HepG2 (cell line): ENCODE results near the gene RAB11FIP5. TPM values are rescaled to one million over a fixed set of nuclear protein-coding genes. Genes with fewer than 3 reads are reported as not detected.

Source experiments
- CBX5 ChIP-seq: sonication (generic); formaldehyde crosslinking; IDR thresholded peaks from 2 replicates; pipeline ENCODE4 v1.4.0; 2020; ENCODE audit warnings: missing genetic modification reagents, borderline replicate concordance
- RBM22 ChIP-seq: fragments of 200-400 bp; formaldehyde crosslinking; optimal IDR thresholded peaks from 2 replicates; pipeline ENCODE3; 2017; ENCODE audit warnings: mild to moderate bottlenecking, low read length, moderate library complexity
- SALL2 ChIP-seq: sonication (generic); formaldehyde crosslinking; IDR thresholded peaks from 2 replicates; pipeline ENCODE4 v1.8.1; 2023; ENCODE audit warnings: mild to moderate bottlenecking, missing genetic modification reagents, inconsistent platforms
- YY1 ChIP-seq: IDR thresholded peaks from 2 replicates; pipeline ENCODE4 v1.6.1; 2011; ENCODE audit warnings: low read length, low read depth, moderate library complexity, mild to moderate bottlenecking; ENCODE audit not compliant: insufficient read depth, insufficient replicate concordance
- ZFP36L2 ChIP-seq: sonication (generic); formaldehyde crosslinking; IDR thresholded peaks from 2 replicates; pipeline ENCODE4 v1.4.0; 2020; ENCODE audit warnings: missing genetic modification reagents
- ZNF468 ChIP-seq: sonication (generic); formaldehyde crosslinking; IDR thresholded peaks from 2 replicates; pipeline ENCODE4 v1.8.0; 2022; ENCODE audit warnings: mild to moderate bottlenecking, moderate library complexity, missing genetic modification reagents
- ZNF749 ChIP-seq: sonication (generic); formaldehyde crosslinking; IDR thresholded peaks from 2 replicates; pipeline ENCODE4 v1.8.0; 2022; ENCODE audit warnings: mild to moderate bottlenecking, missing genetic modification reagents, moderate library complexity, borderline replicate concordance
- ZNF766 ChIP-seq: sonication (generic); formaldehyde crosslinking; IDR thresholded peaks from 2 replicates; pipeline ENCODE4 v1.5.0; 2020; ENCODE audit warnings: missing genetic modification reagents, borderline replicate concordance
- polyA plus RNA-seq, 8 experiments: library from polyadenylated mRNA; depleted of rRNA in 3 of 8; stranded (reverse) in 7 of 8; unstranded in 1 of 8; fragments of >200 nt; fragmentation: Illumina TruSeq in 4 of 8; extraction: Trizol in 4 of 8; gene quantifications; 2 replicates each; pipeline versions ENCODE4 v1.2.1 to v1.2.3, GENCODE V29; 2011 to 2016; ENCODE audit warnings: low read depth in 4 of 8, missing spikeins in 1 of 8, mixed read lengths in 1 of 8; ENCODE audit not compliant: insufficient read depth in 1 of 8
- total RNA-seq, 5 experiments: library from RNA; depleted of rRNA; stranded (reverse); fragments of >200 nt; fragmentation: Illumina TruSeq; extraction: Trizol; gene quantifications; 2 replicates each; pipeline ENCODE4 v1.2.3, GENCODE V29; 2016; ENCODE audit warnings: low read depth in 1 of 5
- TF ChIP-seq, protein P1 (sequence below): sonication (generic); formaldehyde crosslinking; IDR thresholded peaks from 2 replicates; pipeline ENCODE4 v1.5.0; 2020; ENCODE audit warnings: mild to moderate bottlenecking, missing genetic modification reagents
- TF ChIP-seq, protein P2 (sequence below): sonication (generic); formaldehyde crosslinking; IDR thresholded peaks from 2 replicates; pipeline ENCODE4 v1.4.0; 2020; ENCODE audit warnings: low read depth, missing genetic modification reagents
- TF ChIP-seq, protein P3 (sequence below), 2 experiments: sonication (generic) in 1 of 2; formaldehyde crosslinking in 1 of 2; IDR thresholded peaks; 2 replicates each; pipeline versions ENCODE4 v1.4.0 to v1.6.1; 2018 to 2020; ENCODE audit warnings: missing genetic modification reagents in 2 of 2, borderline replicate concordance in 1 of 2, low read depth in 1 of 2, mild to moderate bottlenecking in 1 of 2, missing biosample characterization in 1 of 2
- TF ChIP-seq, protein P4 (sequence below): sonication (generic); formaldehyde crosslinking; IDR thresholded peaks from 2 replicates; pipeline ENCODE4 v1.4.0; 2020; ENCODE audit warnings: mild to moderate bottlenecking, missing genetic modification reagents, borderline replicate concordance
- TF ChIP-seq, protein P5 (sequence below): sonication (generic); formaldehyde crosslinking; IDR thresholded peaks from 2 replicates; pipeline ENCODE4 v1.4.0; 2020; ENCODE audit warnings: missing genetic modification reagents

The RAB11FIP5 gene
- total and polyA plus RNA-seq, 2 of the 13 experiments (the other 11 are each of a cell fraction or from before 2014, with no cell fraction given): 9.4 to 22.9 TPM

DNA sequence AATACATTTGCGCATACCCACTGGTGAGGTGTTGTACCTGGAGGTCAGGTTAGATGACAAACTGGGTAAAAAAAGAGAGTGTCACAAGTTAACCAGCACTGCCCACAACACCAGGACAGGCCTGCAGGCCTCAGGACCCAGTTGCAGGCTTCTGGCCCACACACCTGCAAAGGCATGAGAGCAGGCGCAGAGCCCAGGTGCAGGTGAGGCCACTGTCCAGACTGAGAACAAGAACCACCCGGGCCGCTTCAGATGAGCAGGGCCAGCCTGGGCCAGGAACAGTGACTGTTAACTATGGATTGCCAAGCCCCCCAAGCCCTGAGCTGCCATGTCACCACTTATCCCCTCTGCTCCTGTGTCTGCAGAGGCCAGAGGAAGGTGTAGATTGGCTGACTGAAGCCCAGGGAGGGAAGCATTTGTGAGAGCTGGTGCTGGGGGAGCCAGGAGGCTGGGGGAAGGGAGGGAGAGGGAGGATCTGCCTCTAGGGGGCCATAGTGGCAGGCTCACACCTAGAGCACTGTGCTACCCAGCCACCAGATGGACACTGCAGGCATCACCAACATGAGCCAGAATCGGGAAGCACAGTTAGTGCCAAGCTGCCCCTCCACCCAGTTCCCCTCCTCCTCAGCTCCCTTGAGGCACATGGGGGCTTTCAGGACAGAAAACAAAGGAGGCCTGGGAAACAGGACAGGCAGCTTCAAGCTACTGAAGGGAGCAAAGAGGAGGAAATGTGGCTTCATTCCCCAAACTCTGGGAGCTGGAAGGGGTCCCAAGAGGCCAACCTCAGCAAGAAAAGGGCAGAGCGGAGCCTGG, 76.6 kb downstream of the RAB11FIP5 start (continued):
- TF ChIP-seq, protein P1, sequence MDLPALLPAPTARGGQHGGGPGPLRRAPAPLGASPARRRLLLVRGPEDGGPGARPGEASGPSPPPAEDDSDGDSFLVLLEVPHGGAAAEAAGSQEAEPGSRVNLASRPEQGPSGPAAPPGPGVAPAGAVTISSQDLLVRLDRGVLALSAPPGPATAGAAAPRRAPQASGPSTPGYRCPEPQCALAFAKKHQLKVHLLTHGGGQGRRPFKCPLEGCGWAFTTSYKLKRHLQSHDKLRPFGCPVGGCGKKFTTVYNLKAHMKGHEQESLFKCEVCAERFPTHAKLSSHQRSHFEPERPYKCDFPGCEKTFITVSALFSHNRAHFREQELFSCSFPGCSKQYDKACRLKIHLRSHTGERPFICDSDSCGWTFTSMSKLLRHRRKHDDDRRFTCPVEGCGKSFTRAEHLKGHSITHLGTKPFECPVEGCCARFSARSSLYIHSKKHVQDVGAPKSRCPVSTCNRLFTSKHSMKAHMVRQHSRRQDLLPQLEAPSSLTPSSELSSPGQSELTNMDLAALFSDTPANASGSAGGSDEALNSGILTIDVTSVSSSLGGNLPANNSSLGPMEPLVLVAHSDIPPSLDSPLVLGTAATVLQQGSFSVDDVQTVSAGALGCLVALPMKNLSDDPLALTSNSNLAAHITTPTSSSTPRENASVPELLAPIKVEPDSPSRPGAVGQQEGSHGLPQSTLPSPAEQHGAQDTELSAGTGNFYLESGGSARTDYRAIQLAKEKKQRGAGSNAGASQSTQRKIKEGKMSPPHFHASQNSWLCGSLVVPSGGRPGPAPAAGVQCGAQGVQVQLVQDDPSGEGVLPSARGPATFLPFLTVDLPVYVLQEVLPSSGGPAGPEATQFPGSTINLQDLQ (CRISPR knock-in tag): no peak
- TF ChIP-seq, protein P2, sequence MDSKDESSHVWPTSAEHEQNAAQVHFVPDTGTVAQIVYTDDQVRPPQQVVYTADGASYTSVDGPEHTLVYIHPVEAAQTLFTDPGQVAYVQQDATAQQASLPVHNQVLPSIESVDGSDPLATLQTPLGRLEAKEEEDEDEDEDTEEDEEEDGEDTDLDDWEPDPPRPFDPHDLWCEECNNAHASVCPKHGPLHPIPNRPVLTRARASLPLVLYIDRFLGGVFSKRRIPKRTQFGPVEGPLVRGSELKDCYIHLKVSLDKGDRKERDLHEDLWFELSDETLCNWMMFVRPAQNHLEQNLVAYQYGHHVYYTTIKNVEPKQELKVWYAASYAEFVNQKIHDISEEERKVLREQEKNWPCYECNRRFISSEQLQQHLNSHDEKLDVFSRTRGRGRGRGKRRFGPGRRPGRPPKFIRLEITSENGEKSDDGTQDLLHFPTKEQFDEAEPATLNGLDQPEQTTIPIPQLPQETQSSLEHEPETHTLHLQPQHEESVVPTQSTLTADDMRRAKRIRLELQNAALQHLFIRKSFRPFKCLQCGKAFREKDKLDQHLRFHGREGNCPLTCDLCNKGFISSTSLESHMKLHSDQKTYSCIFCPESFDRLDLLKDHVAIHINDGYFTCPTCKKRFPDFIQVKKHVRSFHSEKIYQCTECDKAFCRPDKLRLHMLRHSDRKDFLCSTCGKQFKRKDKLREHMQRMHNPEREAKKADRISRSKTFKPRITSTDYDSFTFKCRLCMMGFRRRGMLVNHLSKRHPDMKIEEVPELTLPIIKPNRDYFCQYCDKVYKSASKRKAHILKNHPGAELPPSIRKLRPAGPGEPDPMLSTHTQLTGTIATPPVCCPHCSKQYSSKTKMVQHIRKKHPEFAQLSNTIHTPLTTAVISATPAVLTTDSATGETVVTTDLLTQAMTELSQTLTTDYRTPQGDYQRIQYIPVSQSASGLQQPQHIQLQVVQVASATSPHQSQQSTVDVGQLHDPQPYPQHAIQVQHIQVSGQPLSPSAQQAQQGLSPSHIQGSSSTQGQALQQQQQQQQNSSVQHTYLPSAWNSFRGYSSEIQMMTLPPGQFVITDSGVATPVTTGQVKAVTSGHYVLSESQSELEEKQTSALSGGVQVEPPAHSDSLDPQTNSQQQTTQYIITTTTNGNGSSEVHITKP (CRISPR knock-in tag): no peak
- TF ChIP-seq YY1 (no peak), ZNF749 (CRISPR knock-in tag) (no peak), CBX5 (no peak), SALL2 (CRISPR knock-in tag) (no peak), ZNF468 (CRISPR knock-in tag) (no peak), ZNF766 (no peak), RBM22 (peak; percentile 42), ZFP36L2 (CRISPR knock-in tag) (no peak)
- TF ChIP-seq, protein P3, sequence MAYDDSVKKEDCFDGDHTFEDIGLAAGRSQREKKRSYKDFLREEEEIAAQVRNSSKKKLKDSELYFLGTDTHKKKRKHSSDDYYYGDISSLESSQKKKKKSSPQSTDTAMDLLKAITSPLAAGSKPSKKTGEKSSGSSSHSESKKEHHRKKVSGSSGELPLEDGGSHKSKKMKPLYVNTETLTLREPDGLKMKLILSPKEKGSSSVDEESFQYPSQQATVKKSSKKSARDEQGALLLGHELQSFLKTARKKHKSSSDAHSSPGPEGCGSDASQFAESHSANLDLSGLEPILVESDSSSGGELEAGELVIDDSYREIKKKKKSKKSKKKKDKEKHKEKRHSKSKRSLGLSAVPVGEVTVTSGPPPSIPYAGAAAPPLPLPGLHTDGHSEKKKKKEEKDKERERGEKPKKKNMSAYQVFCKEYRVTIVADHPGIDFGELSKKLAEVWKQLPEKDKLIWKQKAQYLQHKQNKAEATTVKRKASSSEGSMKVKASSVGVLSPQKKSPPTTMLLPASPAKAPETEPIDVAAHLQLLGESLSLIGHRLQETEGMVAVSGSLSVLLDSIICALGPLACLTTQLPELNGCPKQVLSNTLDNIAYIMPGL (CRISPR knock-in tag; IDR thresholded peaks at IDR 0.05; ENCODE audit: borderline replicate concordance in 1 of 2, low read depth in 1 of 2): no peak
- TF ChIP-seq, protein P4, sequence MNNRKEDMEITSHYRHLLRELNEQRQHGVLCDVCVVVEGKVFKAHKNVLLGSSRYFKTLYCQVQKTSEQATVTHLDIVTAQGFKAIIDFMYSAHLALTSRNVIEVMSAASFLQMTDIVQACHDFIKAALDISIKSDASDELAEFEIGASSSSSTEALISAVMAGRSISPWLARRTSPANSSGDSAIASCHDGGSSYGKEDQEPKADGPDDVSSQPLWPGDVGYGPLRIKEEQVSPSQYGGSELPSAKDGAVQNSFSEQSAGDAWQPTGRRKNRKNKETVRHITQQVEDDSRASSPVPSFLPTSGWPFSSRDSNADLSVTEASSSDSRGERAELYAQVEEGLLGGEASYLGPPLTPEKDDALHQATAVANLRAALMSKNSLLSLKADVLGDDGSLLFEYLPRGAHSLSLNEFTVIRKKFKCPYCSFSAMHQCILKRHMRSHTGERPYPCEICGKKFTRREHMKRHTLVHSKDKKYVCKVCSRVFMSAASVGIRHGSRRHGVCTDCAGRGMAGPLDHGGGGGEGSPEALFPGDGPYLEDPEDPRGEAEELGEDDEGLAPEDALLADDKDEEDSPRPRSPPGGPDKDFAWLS (CRISPR knock-in tag): no peak
- TF ChIP-seq, protein P5, sequence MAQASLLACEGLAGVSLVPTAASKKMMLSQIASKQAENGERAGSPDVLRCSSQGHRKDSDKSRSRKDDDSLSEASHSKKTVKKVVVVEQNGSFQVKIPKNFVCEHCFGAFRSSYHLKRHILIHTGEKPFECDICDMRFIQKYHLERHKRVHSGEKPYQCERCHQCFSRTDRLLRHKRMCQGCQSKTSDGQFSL (CRISPR knock-in tag): 0 out of 2 replicates have a peak, but pooled peaks have one; percentile 39
